ENCODE results near the gene PLXNA1. TPM values are rescaled to one million over a fixed set of nuclear protein-coding genes. Genes with fewer than 3 reads are reported as not detected.

PLXNA1 gene
- total RNA-seq, 4 donors from 2014 or later = 19.7 to 27.5 (median 23.9) TPM

GRCh38 chr3:126952983-126953660 is 29.8 kb upstream of the PLXNA1 start:
- Histone ChIP-seq H3K36me3 (peaks cover 0 to 8% (median 0%) of the 10 kb centered on the region in 3 donors), H3K27ac (no peak overlapping the region), H3K9me3 (no peaks in the 10 kb centered on the region), H3K4me3 (no peak overlapping the region), H3K4me1 (peaks cover 8 to 22% (median 15%) of the 10 kb centered on the region in 3 donors), H3K27me3 (no peaks in the 10 kb centered on the region)
- intact Hi-C loops (cut with DNase I) = no loop called here
- TF ChIP-seq POLR2A (IDR thresholded peaks at IDR 0.05) (no peak), CTCF (IDR thresholded peaks at IDR 0.05) (no peak)
- 87 to 93% methylated on average over 6 to 8 of the region's 12 CpGs for WGBS, 2 donors
- no peak for DNase-seq

- no peak overlapping the region for H3K4me3 ChIP-seq
- DNase-seq = no peak
- no peaks in the 10 kb centered on the region for H3K9me3 ChIP-seq
- WGBS, 2 donors = 78 to 79% methylated on average over 5 to 6 of the region's 10 CpGs
- intact Hi-C loops (cut with DNase I) = no loop called here
- peaks cover 8 to 23% (median 15%) of the 10 kb centered on the region in 3 donors for H3K4me1 ChIP-seq
- no peak overlapping the region for H3K27ac ChIP-seq
- no peak for TF ChIP-seq CTCF (IDR thresholded peaks at IDR 0.05)
- TF ChIP-seq POLR2A (IDR thresholded peaks at IDR 0.05) = no peak
- H3K27me3 ChIP-seq = no peaks in the 10 kb centered on the region
- peaks cover 0 to 4% (median 0%) of the 10 kb centered on the region in 3 donors for H3K36me3 ChIP-seq
Observed at GRCh38 chr3:126954141-126954842, 28.6 kb upstream of the PLXNA1 start.

GRCh38 chr3:126955004-126955790 is 27.7 kb upstream of the PLXNA1 start:
- H3K27me3 ChIP-seq = no peaks in the 10 kb centered on the region
- intact Hi-C loops (cut with DNase I) = no loop called here
- H3K4me3 ChIP-seq = no peak overlapping the region
- no peaks in the 10 kb centered on the region for H3K36me3 ChIP-seq
- H3K9me3 ChIP-seq = no peaks in the 10 kb centered on the region
- TF ChIP-seq POLR2A (IDR thresholded peaks at IDR 0.05) (no peak), CTCF (IDR thresholded peaks at IDR 0.05) (no peak)
- DNase-seq = no peak
- H3K4me1 ChIP-seq = peaks cover 13 to 32% (median 19%) of the 10 kb centered on the region in 3 donors
- H3K27ac ChIP-seq = no peak overlapping the region
- 86 to 100% methylated on average over 2 to 7 of the region's 15 CpGs for WGBS, 2 donors

- H3K36me3 ChIP-seq = no peaks in the 10 kb centered on the region
- H3K9me3 ChIP-seq = no peaks in the 10 kb centered on the region
- H3K27me3 ChIP-seq = no peaks in the 10 kb centered on the region
- no peak overlapping the region for H3K4me3 ChIP-seq
- intact Hi-C loops (cut with DNase I) = no loop called here
- peak overlapping the region in 1 of 4 donors; percentile 46 for H3K27ac ChIP-seq
- WGBS, 2 donors = 35 to 68% methylated on average over 7 of the region's 8 CpGs
- no peak for TF ChIP-seq CTCF (IDR thresholded peaks at IDR 0.05)
- TF ChIP-seq POLR2A (IDR thresholded peaks at IDR 0.05) = no peak
- H3K4me1 ChIP-seq = peaks cover 25 to 44% (median 29%) of the 10 kb centered on the region in 3 donors
- no peak for DNase-seq
Observed at GRCh38 chr3:126956361-126956760, 26.6 kb upstream of the PLXNA1 start.

Measured in esophagus squamous epithelium (tissue), 5 donors.